Activated naive CD4-positive, alpha-beta T cell treated with anti-CD3 and anti-CD28 coated beads, Interleukin-2, amount 50 U/mL, for 16 hours (primary cell): Measurements from ENCODE around the gene DAD1.
"Not testable (repeated sequence)": the region's sequence is repeated elsewhere in the genome, so short reads cannot be mapped to it uniquely, and the experiment has no call there.

ENCODE experiments used
- DNase-seq: peaks from one replicate; pipeline ENCODE4 v3.0.0-alpha.2; 2020

The DAD1 gene

DNA sequence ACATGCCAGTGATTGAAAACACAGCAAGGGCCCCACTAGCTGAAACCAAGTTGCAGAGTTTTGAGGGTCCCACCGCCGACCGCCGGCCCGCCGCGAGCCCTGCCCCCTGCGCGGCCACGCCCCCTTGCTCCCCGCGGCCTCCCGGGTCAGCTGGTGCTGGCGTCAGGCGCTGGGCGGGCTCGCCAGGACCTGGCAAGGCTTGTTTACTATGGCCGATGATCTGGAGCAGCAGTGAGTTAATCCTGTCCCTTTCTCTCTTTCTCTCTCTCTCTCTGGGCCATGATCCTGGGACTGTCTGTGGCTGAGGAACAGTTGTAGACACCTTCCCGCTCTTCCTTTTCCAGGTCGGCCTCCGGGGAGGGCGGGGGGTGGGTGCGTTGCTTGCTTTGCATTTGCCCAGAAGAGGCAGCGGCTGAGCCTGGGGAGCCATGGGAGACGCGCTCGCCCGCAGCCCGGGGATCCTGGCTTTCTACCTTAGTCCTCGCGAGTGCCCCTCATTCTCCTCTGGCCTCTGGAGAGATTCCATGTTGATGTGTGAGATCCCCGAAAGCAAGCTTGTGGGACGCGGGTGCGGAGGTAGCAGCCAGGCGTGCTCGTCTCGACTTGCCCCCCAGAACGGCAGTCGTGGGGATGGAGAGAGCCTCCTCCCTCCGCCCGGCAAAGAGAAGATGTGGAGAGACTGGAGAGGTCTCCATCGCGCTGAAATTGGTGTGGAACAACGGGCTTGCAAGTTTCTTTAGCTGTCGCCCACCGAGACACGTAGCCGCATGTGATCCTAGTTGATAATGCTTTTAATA, 9.3 kb upstream of the DAD1 start, which contains the start of gene ABHD4:
Gene ABHD4, plus strand, starts transcription at position 202 of the 797 bp plus-strand sequence. Its CDS starts 7 bp downstream, at position 209.
- DNase-seq, result peak; percentile 50

DNA sequence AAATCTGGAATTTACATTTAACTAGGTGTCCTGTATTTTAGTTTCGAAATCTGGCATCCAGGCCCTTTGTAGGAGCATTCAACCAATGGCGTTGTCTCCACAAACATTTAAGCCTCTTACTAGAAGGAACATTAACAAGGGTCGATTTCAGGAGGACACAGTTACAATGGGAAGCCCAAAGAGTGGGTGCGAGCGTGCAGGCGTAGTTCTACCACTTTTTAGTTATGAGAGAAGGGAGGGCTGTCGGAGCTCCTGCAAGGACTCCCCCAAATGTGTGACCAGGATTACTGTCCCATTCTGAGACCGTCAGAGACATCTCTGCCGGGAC, 8.7 kb upstream of the DAD1 start:
- no peak for DNase-seq

DNA sequence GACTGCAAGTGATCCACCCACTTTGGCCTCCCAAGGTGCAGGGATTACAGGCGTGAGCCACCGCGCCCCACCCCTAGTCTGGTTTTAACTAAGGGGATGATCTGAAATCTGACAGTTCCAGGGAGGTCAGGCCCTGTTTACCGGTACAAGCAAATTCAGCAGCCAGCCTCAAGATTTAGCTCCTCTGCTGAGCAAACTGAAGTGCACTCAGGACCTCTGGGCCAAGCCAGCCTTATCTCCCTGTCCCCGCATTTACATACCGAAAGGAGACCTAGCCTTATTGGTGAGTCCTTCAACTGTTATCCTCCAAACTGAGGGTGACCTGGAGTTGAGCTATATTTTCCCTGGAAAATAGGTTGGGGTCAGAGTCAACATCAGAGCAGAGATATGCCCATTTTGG, 8.2 kb upstream of the DAD1 start:
- DNase-seq, result no peak

DNA sequence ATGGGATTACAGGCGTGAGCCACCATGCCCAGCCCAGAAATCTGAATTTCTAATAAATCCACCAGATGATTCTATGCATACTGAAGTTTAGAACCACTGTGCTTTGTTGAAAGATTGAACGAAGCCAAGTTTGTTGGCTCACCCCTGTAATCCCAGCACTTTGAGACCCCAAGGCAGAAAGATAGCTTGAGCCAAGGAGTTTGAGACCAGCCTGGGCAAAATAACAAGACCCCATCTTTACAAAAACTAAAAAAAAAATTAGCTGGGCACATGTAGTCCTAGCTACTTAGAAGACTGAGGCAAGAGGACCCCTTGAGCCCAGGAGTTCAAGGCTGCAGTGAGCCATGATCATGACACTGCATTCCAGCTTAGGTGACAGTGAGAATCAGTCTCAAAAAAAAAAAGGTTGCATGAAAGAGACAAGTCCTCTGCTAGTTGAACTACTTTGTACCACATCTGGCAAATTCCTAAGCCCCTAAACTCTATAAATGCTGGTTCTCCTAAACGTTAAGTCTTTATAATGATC, 7.4 kb upstream of the DAD1 start:
- no peak for DNase-seq

DNA sequence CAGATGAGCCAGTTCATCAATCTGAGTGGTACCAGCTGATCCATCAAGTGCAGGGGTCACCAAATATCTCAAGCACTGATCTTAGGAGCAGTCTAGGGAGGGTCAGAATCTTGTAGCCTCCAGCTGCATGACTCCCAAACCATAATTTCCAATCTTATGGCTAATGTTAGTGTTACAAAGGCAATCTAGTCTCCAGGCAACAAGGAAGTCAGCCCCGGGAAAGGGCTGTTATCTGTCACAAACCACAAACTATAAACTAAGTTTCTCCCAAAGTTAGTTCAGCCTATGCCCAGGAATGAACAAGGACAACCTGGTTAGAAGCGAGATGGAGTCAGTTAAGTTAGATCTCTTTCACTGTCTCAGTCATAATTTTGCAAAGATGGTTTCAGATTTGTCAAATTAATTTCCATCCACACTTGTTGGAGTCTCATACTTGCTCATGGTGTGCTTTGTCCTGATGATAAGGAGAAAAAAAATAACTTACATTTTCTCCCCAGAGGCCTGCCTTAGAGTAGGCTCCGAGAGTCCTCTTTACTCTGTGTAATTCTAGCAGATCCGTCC, 5.2 kb upstream of the DAD1 start:
- DNase-seq, result no peak

DNA sequence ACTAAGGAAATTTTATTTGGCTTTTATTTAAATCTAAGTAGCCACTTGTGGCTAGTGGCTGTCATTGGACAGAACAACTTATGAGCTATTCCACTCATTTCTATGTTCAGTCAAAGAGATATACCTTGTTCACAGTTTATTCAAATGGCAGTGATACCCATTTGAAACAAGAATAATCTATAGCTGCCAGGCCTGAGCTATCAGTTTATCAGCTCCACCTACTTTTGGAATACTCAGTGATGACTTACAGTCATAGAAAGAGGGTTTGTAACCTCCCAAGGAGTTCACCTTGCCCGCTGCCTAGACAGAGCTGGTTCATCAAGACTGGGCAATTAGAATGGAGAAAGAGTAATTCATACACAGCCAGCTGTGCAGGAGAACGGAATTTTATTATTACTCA, 4.6 kb upstream of the DAD1 start:
- DNase-seq, result no peak

DNA sequence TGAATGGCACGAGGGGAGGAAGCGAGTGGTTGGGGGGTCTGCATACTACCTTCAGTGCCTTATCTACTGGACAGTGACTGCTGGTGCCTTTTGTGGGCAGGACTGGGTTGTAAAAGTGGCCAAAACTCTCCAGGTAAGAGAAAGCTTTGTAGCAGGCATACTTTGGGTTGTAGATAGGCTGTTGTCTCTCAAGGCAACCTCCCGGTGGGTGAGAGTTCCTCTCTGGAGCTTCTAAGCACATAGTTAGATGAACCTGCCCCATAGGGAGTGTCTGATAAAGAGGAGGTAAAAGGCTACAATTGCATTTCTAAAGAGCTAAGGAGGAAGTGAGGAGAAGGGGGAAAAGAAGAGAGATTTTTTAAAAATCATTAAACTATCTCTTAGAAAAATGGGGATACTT, 4.2 kb upstream of the DAD1 start:
- no peak for DNase-seq

DNA sequence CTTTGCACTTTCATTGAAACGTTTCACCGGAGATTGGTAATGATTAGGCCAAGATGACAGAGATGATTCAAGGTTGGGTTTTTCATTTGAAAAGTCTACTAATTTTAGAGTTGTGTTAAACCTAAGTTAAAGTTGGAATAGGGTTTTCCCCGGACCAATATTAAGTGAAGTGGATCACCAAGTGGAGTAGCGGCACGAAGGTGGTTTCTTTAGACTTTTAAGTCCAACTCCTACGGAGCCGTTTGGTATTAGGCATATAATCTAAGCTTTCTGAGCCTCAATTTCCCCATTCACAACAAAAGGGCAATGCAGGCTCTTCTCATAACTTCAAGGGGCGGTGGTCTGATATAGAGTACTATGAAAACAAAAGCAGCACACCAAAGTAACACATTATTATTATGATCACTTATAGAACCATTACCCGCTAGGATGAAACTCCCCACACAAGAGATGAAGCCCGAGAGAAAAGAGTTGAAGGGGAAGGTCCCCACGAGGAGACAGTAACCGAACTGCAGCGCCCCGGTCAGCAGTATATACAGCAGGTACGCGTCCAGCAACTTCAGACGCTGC, 413 bp downstream of the DAD1 start:
- peak; percentile 39 for DNase-seq

DNA sequence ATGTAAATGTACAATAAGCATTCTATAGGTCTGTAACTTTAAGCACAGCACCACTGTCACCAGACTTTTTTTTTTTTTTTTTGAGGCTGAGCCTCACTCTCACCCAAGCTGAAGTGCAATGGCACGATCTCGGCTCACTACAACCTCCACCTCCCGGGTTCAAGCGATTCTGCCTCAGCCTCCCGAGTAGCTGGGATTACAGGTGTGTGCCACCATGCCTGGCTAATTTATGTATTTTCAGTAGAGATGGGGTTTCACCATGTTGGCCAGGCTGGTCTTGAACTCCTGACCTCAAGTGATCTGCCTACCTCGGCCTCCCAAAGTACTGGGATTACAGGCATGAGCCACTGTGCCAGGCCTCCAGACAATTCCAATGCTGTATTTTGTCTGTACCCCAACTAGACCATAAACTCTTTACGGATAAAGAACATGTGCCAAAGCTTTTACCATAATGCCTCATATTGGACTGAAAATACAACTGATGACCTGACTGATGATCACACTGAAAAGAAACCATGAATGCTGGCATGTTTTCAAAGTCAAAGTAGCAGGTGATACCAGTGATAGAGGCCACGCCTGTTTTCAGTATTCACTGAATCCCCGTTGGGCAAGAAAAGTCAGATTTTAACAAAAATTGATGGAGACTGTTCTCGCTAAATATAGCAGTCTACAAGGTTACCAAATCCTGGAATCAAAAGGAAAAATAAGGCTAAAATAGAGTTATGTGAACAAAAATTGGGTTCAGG, 1.2 kb downstream of the DAD1 start:
- DNase-seq, result not testable (repeated sequence)

DNA sequence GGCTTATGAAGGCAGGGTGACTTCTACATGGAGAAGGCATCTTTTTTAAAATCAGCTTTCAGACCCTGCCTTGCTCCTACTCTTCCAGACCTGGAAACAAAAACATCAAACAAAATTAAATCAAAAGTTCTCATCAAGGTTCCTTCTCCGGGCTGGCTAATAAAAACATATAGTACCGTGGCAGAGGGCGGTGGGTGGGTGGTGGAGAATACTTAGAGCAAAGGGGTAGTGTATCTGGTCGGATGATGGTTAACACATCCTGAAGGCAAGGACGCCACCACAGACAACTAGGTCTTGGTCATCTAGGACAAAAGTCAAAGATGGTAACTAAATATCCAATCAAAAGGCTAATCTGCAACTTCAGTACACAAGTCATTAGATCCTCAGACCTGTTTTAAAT, 1.8 kb downstream of the DAD1 start:
- DNase-seq, result no peak

DNA sequence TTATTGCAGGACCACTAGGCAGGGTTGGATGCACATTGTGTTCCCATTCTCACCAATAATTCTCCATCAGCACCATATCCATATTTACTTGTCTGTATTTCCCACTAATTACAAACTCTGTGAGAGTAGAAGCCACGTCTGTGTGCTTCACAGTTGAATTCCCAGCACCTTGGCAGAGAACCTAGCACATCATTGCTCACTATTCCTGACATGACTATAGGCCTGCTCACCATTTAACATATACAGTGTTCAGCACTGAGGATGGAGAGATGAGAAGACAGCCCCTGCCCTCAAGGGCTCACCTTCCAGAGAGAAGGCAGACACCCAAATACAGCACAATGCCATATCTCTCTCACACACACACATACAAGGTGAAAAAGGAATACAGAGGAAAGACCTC, 5.0 kb downstream of the DAD1 start:
- no peak for DNase-seq

DNA sequence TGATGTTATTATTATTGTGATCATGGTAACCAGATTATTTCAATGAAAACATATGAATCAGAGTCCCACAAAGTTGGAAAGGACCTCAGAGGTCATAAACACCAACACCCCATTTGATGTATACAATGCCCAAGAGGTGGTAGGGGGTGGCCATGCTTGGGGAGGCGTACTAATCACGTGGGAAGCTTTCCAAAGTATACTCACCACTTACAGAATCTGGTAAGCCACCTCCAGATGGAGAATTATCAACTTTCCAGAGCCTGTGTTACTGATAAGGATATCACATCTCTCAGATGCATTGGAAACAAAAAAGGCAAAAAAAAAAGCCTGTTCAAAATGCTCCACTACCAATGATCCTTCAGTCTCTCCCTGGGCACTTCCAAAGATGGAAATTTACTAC, 8.4 kb downstream of the DAD1 start:
- DNase-seq, result no peak

DNA sequence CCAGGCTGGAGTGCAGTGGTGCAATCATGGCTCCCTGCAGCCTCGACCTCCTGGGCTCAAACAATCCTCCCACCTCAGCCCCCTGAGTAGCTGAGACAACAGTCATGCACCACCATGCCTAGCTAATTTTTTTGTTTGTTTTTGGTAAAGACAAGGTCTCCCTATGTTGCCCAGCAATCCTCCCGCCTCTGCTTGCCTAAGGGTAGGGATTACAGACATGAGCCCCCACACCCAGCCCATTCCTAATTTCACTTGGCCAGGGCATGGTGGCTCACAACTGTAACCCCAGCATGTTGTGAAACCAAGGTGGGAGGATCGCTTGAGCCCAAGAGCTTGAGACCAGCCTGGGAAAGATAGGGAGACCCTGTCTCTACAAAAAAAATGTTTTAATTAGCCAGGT, 9.1 kb downstream of the DAD1 start:
- DNase-seq, result no peak

DNA sequence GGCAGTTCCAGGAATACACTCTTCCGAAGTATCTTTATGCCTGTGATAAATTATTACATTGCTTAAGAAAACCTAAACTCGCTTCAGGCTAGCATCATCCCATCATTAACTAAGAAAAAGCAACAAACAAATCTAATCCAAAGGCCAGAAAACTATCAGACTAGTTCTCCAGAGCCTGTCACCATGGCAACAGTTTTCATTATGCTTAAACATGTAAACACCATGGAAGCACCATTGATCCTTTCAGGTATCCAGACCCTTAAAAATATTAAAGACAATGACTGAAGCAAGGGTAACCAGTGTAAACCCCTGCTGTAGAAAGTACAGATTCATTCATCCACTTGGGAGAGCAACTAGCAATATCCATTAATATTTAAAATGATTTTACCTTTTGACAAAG, 9.8 kb downstream of the DAD1 start:
- DNase-seq, result no peak

DNA sequence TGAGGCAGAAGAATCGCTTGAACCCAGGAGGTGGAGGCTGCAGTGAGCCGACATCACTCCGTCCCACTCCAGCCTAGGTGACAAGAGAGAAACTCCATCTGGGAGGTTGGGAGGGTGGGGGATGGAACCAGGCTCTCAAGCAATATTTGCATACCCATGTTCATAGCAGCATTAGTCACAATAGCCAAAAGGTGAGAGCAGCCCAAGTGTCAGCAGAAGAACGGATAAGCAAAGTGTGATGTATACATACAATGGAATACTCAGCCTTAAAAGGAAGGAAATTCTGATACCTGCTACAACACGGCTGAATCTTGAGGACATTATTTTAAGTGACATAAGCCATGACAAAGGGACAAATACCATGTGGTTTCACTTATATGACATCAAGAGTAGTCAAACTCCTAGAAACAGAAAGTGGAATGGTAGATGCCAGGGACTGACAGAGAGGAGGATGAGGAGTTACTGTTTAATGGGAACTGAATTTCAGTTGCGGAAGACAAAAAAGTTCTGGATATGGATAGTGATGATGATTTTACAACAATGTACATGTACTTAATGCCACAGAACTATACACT, 11.6 kb downstream of the DAD1 start:
- DNase-seq, result no peak

DNA sequence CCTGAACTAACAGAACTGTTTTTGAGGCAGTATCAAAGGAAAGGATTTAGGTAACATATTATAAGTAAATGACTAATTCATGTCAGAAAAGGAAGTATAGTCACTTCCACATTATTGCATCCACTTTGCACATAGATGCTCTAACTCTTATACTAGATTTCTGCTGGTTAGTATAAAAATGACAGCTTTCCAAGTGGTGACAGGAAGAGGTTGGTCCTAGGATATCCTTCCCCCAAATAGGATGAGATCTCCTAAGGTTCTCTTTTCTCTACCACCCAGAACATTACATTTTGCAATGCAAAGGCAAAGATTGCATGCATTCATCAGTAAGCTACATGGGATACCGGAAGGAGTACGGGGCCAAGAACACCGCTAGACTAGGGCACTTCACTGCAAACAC, 15.2 kb downstream of the DAD1 start:
- no peak for DNase-seq

DNA sequence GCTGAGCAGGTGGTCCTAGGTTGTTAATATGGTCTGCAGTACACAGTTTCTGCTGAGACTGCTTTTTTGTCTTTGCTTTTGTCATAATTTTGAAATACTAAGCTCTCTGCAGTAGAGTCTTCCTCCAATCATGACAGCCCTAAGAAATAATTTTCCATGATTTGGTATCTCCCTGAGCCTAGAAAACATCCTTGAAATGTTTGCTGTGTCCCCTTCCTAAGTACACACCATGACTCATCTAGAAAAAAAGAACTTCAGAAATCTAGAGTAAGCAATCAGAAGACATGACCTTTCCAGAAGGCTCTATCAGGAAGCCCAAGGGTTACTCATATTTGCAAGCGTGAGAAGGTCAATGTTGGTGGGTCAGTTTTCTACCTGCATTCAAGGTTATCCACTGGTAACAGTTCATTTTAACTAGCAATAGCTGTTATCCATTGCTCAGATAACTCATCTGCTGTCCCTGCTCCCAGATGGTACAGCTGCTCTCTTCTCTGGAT, 16.4 kb downstream of the DAD1 start:
- DNase-seq, result no peak

DNA sequence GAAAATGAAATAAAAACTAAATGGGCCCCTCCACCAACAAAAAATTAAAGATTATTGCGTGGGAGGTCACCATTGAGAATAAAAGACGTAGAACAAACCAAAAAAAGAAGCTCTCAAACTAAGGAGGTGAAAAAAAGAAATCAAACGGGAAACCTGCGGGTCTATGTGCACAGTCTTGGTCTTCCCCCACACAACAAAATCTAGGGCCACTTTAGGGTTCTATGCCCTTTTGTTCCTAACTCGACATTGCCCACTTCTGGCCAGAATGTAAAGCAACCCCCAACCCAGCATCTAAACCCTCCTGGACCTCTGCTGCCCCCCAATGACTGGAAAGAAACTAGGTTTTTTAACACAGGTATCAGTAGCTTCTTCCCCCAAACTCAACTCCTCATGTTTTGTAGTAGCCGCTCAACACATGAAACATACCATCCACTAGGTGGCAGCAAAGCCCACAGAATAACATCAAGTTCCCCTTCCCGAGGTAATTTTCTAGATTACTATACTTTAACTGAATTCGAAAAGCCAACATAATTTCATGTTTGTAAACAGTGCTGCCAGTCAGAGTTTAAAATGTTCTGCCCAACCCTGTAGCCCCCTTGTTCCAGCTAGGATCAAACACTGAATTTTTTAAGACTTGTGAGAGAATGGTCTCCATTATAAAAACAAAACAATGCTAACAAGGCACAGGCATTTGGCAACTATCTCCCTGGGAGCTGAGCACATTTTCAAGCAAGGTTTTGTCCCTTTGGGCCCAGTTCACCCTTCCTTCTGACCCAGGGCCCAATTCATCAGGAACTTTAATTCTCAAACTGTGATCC, 18.7 kb downstream of the DAD1 start:
- DNase-seq, result peak; percentile 78

DNA sequence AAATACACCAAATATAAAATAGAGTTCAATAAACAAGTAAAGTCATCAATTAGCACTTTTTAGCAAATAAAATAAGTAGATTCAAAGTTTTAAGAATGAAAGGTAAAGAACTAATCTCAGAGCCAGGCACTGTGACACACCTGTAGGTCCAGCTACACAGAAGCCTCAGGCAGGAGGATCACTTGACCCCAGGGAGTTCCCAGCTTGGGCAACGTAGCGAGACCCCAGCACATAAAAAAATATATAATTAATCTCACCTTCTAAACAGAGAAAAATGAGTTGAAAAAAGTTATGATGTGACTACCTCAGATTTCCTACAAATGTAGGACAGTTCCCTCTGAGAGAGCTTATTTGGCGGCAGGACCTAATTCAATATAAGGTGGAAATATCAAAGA, 19.3 kb downstream of the DAD1 start:
- no peak for DNase-seq

DNA sequence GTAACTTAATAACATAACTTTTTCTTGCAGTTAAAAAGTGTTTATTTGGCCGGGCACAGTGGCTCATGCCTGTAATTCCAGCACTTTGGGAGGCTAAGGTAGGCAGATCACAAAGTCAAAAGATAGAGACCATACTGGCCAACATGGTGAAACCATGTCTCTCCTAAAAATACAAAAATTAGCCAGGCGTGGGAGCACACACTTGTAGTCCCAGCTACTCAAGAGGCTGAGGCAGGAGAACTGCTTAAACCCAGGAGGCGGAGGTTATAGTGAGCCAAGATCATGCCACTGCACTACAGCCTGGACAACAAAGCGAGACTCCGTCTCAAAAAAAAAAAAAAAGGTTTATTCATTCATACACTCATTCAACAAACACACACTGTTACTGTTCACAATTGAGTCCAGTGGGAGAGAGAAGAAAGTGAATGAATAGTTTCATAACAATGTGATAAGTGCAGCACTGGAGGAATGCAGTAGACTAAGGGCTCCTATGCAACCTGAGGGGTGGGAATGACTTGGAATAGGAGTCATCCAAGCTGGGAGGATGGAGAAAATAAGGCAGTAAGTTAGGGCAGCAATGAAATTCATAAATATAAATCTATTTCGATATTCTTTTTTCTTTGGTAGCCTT, 19.8 kb downstream of the DAD1 start:
- DNase-seq, result no peak

DNA sequence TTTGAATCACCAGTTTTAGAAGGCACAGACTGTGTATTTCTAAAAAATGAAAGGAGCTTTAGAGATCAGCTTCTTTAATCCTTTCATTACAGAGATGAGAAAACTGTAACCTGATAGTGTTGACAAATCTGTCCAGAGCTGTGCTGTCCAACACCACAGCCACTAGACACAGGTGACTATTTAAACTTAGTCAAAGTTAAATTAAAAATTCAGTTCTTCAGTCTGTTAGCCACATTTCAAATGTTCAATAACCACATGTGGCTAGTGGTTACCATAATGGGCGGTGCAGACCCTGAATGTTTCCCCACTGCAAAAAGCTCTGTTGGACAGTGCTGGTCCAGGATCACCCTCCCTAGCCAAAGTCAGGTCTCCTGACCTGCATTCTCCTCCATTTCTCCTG, 21.6 kb downstream of the DAD1 start:
- no peak for DNase-seq

DNA sequence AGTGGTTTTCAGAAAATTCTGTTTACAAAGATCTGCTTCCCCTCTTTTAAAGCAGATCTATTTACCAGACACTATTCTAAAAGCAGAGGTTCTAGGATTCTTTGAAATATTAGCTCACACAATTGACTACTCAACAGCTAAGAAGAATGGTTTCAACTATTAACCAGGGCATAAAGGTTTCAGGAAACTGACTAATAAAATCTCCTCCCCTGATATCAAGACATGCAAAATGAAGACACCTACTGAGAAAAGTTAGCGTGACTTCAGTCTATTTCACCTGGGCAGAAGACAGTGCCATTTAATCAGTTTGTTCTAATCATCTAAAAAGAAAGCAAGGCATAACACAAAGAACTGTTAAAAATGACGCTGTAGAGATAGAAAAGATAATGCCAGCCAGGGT, 22.2 kb downstream of the DAD1 start:
- DNase-seq, result no peak
